T-helper 1 cell treated with Interleukin-12 subunit alpha and Interleukin-12 subunit beta and Interleukin-4 antibody, amounts not matched to agents 30 μg/mL and 1 μg/mL, for 36 hours (primary cell): ENCODE measurements around the gene RCAN2.
A peak's percentile ranks its signal among the peaks of the same experiment; 100 is the strongest.
"Not testable (repeated sequence)": the region's sequence is repeated elsewhere in the genome, so short reads cannot be mapped to it uniquely, and the experiment has no call there.

Source experiments
- H3K27ac Mint-ChIP-seq: one replicate; pipeline ENCODE4 v1.8.0; 2021; ENCODE audit warnings: mild to moderate bottlenecking, mixed read lengths
- H3K27me3 Mint-ChIP-seq: one replicate; pipeline ENCODE4 v1.8.0; 2021; ENCODE audit warnings: low read depth, mixed read lengths
- H3K36me3 Mint-ChIP-seq: one replicate; pipeline ENCODE4 v1.8.0; 2021; ENCODE audit warnings: low read depth, mixed read lengths
- H3K4me1 Mint-ChIP-seq: one replicate; pipeline ENCODE4 v1.8.0; 2021; ENCODE audit warnings: low read depth, mixed read lengths
- H3K4me3 Mint-ChIP-seq: one replicate; pipeline ENCODE4 v1.8.0; 2021; ENCODE audit warnings: mild to moderate bottlenecking, moderate library complexity, mixed read lengths
- H3K9me3 Mint-ChIP-seq: one replicate; pipeline ENCODE4 v1.8.0; 2021; ENCODE audit warnings: mixed read lengths

Gene RCAN2

GRCh38 chr6:46393940-46394337, 97.3 kb downstream of the RCAN2 start:
- Mint-ChIP-seq H3K4me1 (no peaks in the 10 kb centered on the region), H3K36me3 (no peaks in the 10 kb centered on the region), H3K27me3 (peaks cover 31% of the 10 kb centered on the region), H3K4me3 (no peak overlapping the region), H3K9me3 (no peaks in the 10 kb centered on the region), H3K27ac (no peak overlapping the region)

- Mint-ChIP-seq H3K36me3 (no peaks in the 10 kb centered on the region), H3K4me3 (no peak overlapping the region), H3K9me3 (no peaks in the 10 kb centered on the region), H3K4me1 (no peaks in the 10 kb centered on the region), H3K27ac (no peak overlapping the region), H3K27me3 (peaks cover 28% of the 10 kb centered on the region)
Measured at GRCh38 chr6:46393161-46393939, 97.9 kb downstream of the RCAN2 start.

DNA sequence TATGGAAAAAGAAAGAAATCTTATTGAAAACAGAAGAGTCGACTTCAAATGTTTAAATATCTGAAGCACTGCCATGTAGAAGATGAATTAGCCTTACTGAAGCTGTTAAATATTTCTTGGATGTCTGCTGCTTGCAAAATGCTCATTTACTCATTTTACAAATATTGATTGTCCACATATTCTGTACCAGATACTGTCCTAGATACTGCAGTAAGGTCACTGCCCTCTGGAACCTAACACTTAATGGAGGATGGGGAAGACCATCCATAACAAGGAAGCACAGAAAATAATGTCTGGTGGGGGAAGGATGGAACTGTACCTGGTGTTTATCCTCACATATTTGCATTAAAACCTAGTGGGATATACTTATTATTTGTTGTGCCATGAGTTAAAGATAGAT, 99.0 kb downstream of the RCAN2 start:
- no peaks in the 10 kb centered on the region for H3K36me3 Mint-ChIP-seq

GRCh38 chr6:46390153-46390876, 100.9 kb downstream of the RCAN2 start:
- H3K4me3 Mint-ChIP-seq: no peak overlapping the region
- H3K9me3 Mint-ChIP-seq: no peaks in the 10 kb centered on the region
- H3K27me3 Mint-ChIP-seq: peaks cover 28% of the 10 kb centered on the region
- no peak overlapping the region for H3K27ac Mint-ChIP-seq
- no peaks in the 10 kb centered on the region for H3K36me3 Mint-ChIP-seq
- H3K4me1 Mint-ChIP-seq: no peaks in the 10 kb centered on the region

More for the DNA sequence above, 99.0 kb downstream of the RCAN2 start:
- Mint-ChIP-seq H3K27me3 (peaks cover 28% of the 10 kb centered on the region), H3K4me1 (no peaks in the 10 kb centered on the region), H3K9me3 (no peaks in the 10 kb centered on the region), H3K4me3 (no peak overlapping the region), H3K27ac (no peak overlapping the region)

- not testable (repeated sequence) for H3K36me3 Mint-ChIP-seq, H3K9me3 Mint-ChIP-seq, H3K4me3 Mint-ChIP-seq, H3K4me1 Mint-ChIP-seq, H3K27ac Mint-ChIP-seq
- H3K27me3 Mint-ChIP-seq: peaks cover 33% of the 10 kb centered on the region
Measured at GRCh38 chr6:46387728-46388127, 103.5 kb downstream of the RCAN2 start.

- Mint-ChIP-seq H3K9me3 (no peaks in the 10 kb centered on the region), H3K36me3 (no peaks in the 10 kb centered on the region), H3K27me3 (peaks cover 24% of the 10 kb centered on the region), H3K4me3 (no peak overlapping the region), H3K27ac (no peak overlapping the region), H3K4me1 (peaks cover under 1% of the 10 kb centered on the region)
Measured at GRCh38 chr6:46381579-46381978, 109.7 kb downstream of the RCAN2 start.

- peaks cover 3% of the 10 kb centered on the region for H3K4me1 Mint-ChIP-seq
- H3K9me3 Mint-ChIP-seq: no peaks in the 10 kb centered on the region
- H3K27ac Mint-ChIP-seq: no peak overlapping the region
- no peak overlapping the region for H3K4me3 Mint-ChIP-seq
- H3K27me3 Mint-ChIP-seq: peaks cover 24% of the 10 kb centered on the region
- no peaks in the 10 kb centered on the region for H3K36me3 Mint-ChIP-seq
Measured at GRCh38 chr6:46381057-46381456, 110.2 kb downstream of the RCAN2 start.

GRCh38 chr6:46380152-46380807, 111.0 kb downstream of the RCAN2 start:
- Mint-ChIP-seq H3K9me3 (no peaks in the 10 kb centered on the region), H3K4me3 (no peak overlapping the region), H3K27me3 (peaks cover 24% of the 10 kb centered on the region), H3K27ac (no peak overlapping the region), H3K4me1 (peaks cover 3% of the 10 kb centered on the region), H3K36me3 (peaks cover 2% of the 10 kb centered on the region)

GRCh38 chr6:46378882-46379416, 112.3 kb downstream of the RCAN2 start:
- Mint-ChIP-seq H3K4me1 (peaks cover 3% of the 10 kb centered on the region), H3K4me3 (no peak overlapping the region), H3K27ac (no peak overlapping the region), H3K9me3 (no peaks in the 10 kb centered on the region), H3K27me3 (peaks cover 16% of the 10 kb centered on the region), H3K36me3 (peaks cover 3% of the 10 kb centered on the region)

DNA sequence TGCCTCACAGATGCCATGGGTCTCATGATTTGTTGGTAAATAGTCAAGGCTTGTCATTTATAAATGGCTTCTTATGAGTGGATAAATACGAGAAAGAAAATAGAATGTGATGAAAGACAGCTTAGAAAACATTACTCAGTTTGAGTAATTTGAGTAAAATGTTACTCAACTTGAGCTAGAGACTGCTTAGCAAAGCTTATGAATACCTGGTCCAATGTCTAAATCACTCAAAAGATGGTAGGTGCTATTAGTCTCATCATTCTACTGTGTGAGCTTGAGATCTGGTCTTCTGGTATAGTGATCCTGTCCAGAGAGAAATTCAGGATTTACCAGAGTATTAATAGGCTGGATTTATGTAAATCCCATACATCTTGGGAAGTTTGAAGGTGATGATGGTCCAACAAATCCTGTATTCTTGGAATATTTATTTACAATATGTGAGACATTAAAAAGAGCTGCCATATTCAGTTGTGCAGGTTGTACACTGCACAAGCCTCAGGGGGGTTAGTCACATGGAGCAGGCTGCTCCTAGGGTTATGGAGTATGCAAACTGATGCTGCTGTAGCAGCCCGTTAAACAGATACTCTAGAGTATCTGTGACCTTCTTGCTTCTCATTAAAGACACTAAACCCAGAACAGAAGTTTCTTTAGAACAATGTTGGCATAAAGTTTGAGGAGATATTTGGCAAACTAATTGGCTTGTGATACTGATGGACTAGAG, 112.9 kb downstream of the RCAN2 start:
- Mint-ChIP-seq H3K36me3 (peaks cover 3% of the 10 kb centered on the region), H3K27me3 (peaks cover 13% of the 10 kb centered on the region), H3K4me3 (no peak overlapping the region), H3K4me1 (peaks cover 3% of the 10 kb centered on the region), H3K27ac (no peak overlapping the region), H3K9me3 (no peaks in the 10 kb centered on the region)

GRCh38 chr6:46377209-46377608, 114.0 kb downstream of the RCAN2 start:
- Mint-ChIP-seq H3K9me3 (no peaks in the 10 kb centered on the region), H3K27ac (no peak overlapping the region), H3K36me3 (peaks cover 3% of the 10 kb centered on the region), H3K4me3 (no peak overlapping the region), H3K4me1 (peaks cover 3% of the 10 kb centered on the region), H3K27me3 (peaks cover 7% of the 10 kb centered on the region)

DNA sequence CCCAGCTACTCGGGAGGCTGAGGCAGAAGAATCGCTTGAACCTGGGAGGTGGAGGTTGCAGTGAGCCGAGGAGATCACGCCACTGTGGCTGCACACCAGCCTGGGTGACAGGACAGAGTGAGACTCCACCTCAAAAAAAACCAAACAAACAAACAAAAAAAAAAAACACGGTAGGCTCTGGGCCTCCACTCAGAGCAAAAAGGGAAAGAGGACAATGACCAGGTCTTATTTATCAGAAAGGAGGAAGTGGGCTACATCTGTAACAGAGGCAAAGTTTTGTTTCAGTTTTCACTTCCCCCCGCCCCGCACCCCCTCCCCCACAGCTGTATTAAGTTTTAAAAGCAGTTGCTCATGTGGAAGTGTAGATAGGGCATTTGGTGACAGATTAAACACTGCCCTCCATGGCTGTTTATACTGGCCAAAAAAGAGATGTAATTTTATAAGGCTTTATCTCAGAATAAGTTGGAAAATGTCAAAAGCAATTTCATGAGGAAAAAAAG, 114.6 kb downstream of the RCAN2 start:
- H3K27ac Mint-ChIP-seq: peak overlapping the region; percentile 55
- peaks cover 3% of the 10 kb centered on the region for H3K4me1 Mint-ChIP-seq
- H3K36me3 Mint-ChIP-seq: peaks cover 3% of the 10 kb centered on the region
- no peak overlapping the region for H3K4me3 Mint-ChIP-seq
- H3K27me3 Mint-ChIP-seq: peaks cover 7% of the 10 kb centered on the region
- H3K9me3 Mint-ChIP-seq: no peaks in the 10 kb centered on the region

DNA sequence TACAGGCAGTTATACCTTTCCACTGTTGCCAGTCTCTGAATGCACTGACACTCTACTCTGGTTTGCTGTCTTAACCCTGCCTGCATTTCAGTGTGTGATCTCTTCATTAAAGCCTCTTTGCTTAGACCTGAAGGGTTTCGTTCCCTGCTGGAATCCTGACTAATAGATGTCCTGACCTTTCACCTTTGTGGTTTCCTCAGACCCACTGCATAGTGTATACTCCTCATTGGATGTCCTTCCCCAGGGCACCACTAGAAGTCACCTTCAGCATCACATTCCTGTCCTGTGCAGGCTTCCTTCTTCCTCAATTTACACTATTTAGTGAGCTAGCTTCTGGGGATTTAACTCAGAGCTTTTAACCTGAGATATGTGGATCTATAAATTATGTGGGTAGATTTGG, 120.6 kb downstream of the RCAN2 start:
- peaks cover 12% of the 10 kb centered on the region for H3K27me3 Mint-ChIP-seq

GRCh38 chr6:46368169-46368536, 123.1 kb downstream of the RCAN2 start:
- Mint-ChIP-seq H3K4me1 (no peaks in the 10 kb centered on the region), H3K36me3 (no peaks in the 10 kb centered on the region), H3K27ac (no peak overlapping the region), H3K27me3 (peaks cover 12% of the 10 kb centered on the region), H3K9me3 (no peaks in the 10 kb centered on the region), H3K4me3 (no peak overlapping the region)

More for the DNA sequence above, 120.6 kb downstream of the RCAN2 start:
- no peak overlapping the region for H3K4me3 Mint-ChIP-seq
- peaks cover 3% of the 10 kb centered on the region for H3K36me3 Mint-ChIP-seq
- no peaks in the 10 kb centered on the region for H3K4me1 Mint-ChIP-seq
- no peaks in the 10 kb centered on the region for H3K9me3 Mint-ChIP-seq
- H3K27ac Mint-ChIP-seq: no peak overlapping the region
